HepG2 (cell line): ENCODE measurements around the gene COPS6. TPM values are rescaled to one million over a fixed set of nuclear protein-coding genes. Genes with fewer than 3 reads are reported as not detected.
A peak's percentile ranks its signal among the peaks of the same experiment; 100 is the strongest.

Experiments
- AKAP8 ChIP-seq: sonication (generic); formaldehyde crosslinking; IDR thresholded peaks from 2 replicates; pipeline ENCODE4 v1.5.1; 2020; ENCODE audit warnings: mild to moderate bottlenecking, missing genetic modification reagents
- CBFB ChIP-seq: sonication (generic); formaldehyde crosslinking; IDR thresholded peaks from 2 replicates; pipeline ENCODE4 v1.4.0; 2020; ENCODE audit warnings: missing genetic modification reagents
- MIER2 ChIP-seq: IDR thresholded peaks from 2 replicates; pipeline ENCODE4 v1.6.1; 2016; ENCODE audit warnings: missing biosample characterization, missing genetic modification reagents
- NAIF1 ChIP-seq: sonication (generic); formaldehyde crosslinking; IDR thresholded peaks from 2 replicates; pipeline ENCODE4 v1.5.0; 2020; ENCODE audit warnings: mild to moderate bottlenecking, missing genetic modification reagents, borderline replicate concordance
- NCOA1 ChIP-seq: sonication (generic); formaldehyde crosslinking; IDR thresholded peaks from 2 replicates; pipeline ENCODE4 v1.9.0; 2021; ENCODE audit warnings: missing genetic modification reagents
- REL ChIP-seq: sonication (generic); formaldehyde crosslinking; conservative IDR thresholded peaks from 2 replicates; pipeline ENCODE4 v1.8.0; 2022; ENCODE audit warnings: mild to moderate bottlenecking, missing genetic modification reagents, moderate library complexity
- RFX1 ChIP-seq: fragments of 450-650 bp; IDR thresholded peaks from 2 replicates; pipeline ENCODE4 v1.6.1; 2017
- RFXAP ChIP-seq: sonication (generic); formaldehyde crosslinking; IDR thresholded peaks from 2 replicates; pipeline ENCODE4 v1.4.0; 2020; ENCODE audit warnings: missing genetic modification reagents, borderline replicate concordance
- SCMH1 ChIP-seq: sonication (generic); formaldehyde crosslinking; IDR thresholded peaks from 2 replicates; pipeline ENCODE4 v1.9.0; 2021; ENCODE audit warnings: missing genetic modification reagents, mild to moderate bottlenecking, borderline replicate concordance
- SNRNP70 ChIP-seq: fragments of 200-400 bp; formaldehyde crosslinking; IDR thresholded peaks from 2 replicates; pipeline ENCODE4 v1.6.1; 2017; ENCODE audit warnings: mild to moderate bottlenecking, low read depth, low read length, moderate library complexity
- ZNF510 ChIP-seq: sonication (generic); formaldehyde crosslinking; IDR thresholded peaks from 2 replicates; pipeline ENCODE4 v1.4.0; 2020; ENCODE audit warnings: low read depth, mild to moderate bottlenecking, missing genetic modification reagents
- ZNF678 ChIP-seq: sonication (generic); formaldehyde crosslinking; IDR thresholded peaks from 2 replicates; pipeline ENCODE4 v1.4.0; 2020; ENCODE audit warnings: mild to moderate bottlenecking, missing genetic modification reagents
- polyA plus RNA-seq, 8 experiments: library from polyadenylated mRNA; depleted of rRNA in 3 of 8; stranded (reverse) in 7 of 8; unstranded in 1 of 8; fragments of >200 nt; fragmentation: Illumina TruSeq in 4 of 8; extraction: Trizol in 4 of 8; gene quantifications; 2 replicates each; pipeline versions ENCODE4 v1.2.1 to v1.2.3, GENCODE V29; 2011 to 2016; ENCODE audit warnings: low read depth in 4 of 8, missing spikeins in 1 of 8, mixed read lengths in 1 of 8; ENCODE audit not compliant: insufficient read depth in 1 of 8
- total RNA-seq, 5 experiments: library from RNA; depleted of rRNA; stranded (reverse); fragments of >200 nt; fragmentation: Illumina TruSeq; extraction: Trizol; gene quantifications; 2 replicates each; pipeline ENCODE4 v1.2.3, GENCODE V29; 2016; ENCODE audit warnings: low read depth in 1 of 5
- TF ChIP-seq, protein P1 (sequence below): sonication (generic); formaldehyde crosslinking; IDR thresholded peaks from 2 replicates; pipeline ENCODE4 v1.5.0; 2020; ENCODE audit warnings: mild to moderate bottlenecking, missing genetic modification reagents, borderline replicate concordance
- TF ChIP-seq, protein P2 (sequence below): sonication (generic); formaldehyde crosslinking; IDR thresholded peaks from 2 replicates; pipeline ENCODE4 v1.4.0; 2020; ENCODE audit warnings: missing genetic modification reagents
- TF ChIP-seq, protein P3 (sequence below): IDR thresholded peaks from 2 replicates; pipeline ENCODE4 v1.6.1; 2018; ENCODE audit warnings: missing genetic modification reagents
- TF ChIP-seq, protein P4 (sequence below): sonication (generic); formaldehyde crosslinking; IDR thresholded peaks from 2 replicates; pipeline ENCODE4 v1.4.0; 2020; ENCODE audit warnings: mild to moderate bottlenecking, missing genetic modification reagents
- TF ChIP-seq, protein P5 (sequence below): sonication (generic); formaldehyde crosslinking; IDR thresholded peaks from 2 replicates; pipeline ENCODE4 v1.8.0; 2022; ENCODE audit warnings: mild to moderate bottlenecking, missing genetic modification reagents, moderate library complexity
- TF ChIP-seq, protein P6 (sequence below): IDR thresholded peaks from 2 replicates; pipeline ENCODE4 v1.6.1; 2016; ENCODE audit warnings: missing compliant biosample characterization, missing genetic modification reagents, borderline replicate concordance
- TF ChIP-seq, protein P7 (sequence below): IDR thresholded peaks from 2 replicates; pipeline ENCODE4 v1.6.1; 2016

The COPS6 gene
- total and polyA plus RNA-seq, 2 of the 13 experiments (the other 11 are each of a cell fraction or from before 2014, with no cell fraction given) = 33.4 to 117 TPM

DNA sequence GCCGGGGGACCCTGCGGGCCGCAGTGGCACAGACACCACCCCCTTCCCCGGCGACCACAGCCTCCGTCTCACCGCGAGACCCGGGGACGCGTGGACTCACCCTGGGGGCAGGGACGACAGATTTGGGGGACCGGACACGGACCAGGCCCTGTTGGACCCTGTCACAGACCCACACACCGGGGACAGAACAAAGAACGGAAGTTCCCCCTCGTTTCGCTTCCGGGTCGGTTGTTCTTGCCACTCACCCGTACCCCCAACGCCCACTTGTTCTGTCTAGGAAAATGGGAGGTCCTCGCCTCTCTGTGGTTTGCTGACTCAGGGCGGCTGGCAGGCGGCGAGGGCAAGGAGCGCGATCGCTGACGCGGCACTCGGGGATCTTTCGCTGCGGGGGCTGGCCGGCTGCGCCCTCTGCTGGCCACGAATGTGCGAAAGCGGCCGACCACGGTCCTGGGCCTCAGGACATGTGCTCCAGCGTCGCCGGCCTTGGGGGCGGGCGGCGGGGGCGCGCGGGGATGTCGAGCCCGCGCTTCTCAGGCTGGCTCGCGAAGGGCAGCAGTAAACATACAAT lies 7.2 kb upstream of the COPS6 start, which contains the start of gene ZNF3 (continued):
- no peak for TF ChIP-seq SCMH1
- TF ChIP-seq, protein P1, sequence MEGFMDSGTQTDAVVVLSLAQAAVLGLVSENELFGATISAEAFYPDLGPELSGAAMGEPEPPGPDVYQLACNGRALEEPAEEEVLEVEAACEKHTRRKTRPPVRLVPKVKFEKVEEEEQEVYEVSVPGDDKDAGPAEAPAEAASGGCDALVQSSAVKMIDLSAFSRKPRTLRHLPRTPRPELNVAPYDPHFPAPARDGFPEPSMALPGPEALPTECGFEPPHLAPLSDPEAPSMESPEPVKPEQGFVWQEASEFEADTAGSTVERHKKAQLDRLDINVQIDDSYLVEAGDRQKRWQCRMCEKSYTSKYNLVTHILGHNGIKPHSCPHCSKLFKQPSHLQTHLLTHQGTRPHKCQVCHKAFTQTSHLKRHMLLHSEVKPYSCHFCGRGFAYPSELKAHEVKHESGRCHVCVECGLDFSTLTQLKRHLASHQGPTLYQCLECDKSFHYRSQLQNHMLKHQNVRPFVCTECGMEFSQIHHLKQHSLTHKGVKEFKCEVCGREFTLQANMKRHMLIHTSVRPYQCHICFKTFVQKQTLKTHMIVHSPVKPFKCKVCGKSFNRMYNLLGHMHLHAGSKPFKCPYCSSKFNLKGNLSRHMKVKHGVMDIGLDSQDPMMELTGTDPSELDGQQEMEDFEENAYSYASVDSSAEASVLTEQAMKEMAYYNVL (CRISPR knock-in tag) = peak; percentile 81
- peak; percentile 71; the same call in 1 of the 2 replicates for TF ChIP-seq MIER2 (CRISPR knock-in tag)
- TF ChIP-seq NAIF1 (CRISPR knock-in tag) = peak; percentile 83
- TF ChIP-seq RFX1 = no peak
- TF ChIP-seq, protein P2, sequence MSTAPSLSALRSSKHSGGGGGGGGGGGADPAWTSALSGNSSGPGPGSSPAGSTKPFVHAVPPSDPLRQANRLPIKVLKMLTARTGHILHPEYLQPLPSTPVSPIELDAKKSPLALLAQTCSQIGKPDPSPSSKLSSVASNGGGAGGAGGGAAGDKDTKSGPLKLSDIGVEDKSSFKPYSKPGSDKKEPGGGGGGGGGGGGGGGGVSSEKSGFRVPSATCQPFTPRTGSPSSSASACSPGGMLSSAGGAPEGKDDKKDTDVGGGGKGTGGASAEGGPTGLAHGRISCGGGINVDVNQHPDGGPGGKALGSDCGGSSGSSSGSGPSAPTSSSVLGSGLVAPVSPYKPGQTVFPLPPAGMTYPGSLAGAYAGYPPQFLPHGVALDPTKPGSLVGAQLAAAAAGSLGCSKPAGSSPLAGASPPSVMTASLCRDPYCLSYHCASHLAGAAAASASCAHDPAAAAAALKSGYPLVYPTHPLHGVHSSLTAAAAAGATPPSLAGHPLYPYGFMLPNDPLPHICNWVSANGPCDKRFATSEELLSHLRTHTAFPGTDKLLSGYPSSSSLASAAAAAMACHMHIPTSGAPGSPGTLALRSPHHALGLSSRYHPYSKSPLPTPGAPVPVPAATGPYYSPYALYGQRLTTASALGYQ = no peak
- TF ChIP-seq NCOA1 (CRISPR knock-in tag) = peak; percentile 85
- peak; percentile 41; the same call in 1 of the 2 replicates for TF ChIP-seq ZNF510 (CRISPR knock-in tag)
- peak; percentile 84; the same call in 1 of the 2 replicates for TF ChIP-seq REL (CRISPR knock-in tag)
- TF ChIP-seq, protein P3, sequence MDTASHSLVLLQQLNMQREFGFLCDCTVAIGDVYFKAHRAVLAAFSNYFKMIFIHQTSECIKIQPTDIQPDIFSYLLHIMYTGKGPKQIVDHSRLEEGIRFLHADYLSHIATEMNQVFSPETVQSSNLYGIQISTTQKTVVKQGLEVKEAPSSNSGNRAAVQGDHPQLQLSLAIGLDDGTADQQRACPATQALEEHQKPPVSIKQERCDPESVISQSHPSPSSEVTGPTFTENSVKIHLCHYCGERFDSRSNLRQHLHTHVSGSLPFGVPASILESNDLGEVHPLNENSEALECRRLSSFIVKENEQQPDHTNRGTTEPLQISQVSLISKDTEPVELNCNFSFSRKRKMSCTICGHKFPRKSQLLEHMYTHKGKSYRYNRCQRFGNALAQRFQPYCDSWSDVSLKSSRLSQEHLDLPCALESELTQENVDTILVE (CRISPR knock-in tag) = peak; percentile 97
- TF ChIP-seq RFXAP = peak; percentile 84
- peak; percentile 78 for TF ChIP-seq CBFB
- TF ChIP-seq ZNF678 (CRISPR knock-in tag) = no peak
- no peak; the same call in 1 of the 2 replicates for TF ChIP-seq AKAP8 (CRISPR knock-in tag)
- TF ChIP-seq, protein P4, sequence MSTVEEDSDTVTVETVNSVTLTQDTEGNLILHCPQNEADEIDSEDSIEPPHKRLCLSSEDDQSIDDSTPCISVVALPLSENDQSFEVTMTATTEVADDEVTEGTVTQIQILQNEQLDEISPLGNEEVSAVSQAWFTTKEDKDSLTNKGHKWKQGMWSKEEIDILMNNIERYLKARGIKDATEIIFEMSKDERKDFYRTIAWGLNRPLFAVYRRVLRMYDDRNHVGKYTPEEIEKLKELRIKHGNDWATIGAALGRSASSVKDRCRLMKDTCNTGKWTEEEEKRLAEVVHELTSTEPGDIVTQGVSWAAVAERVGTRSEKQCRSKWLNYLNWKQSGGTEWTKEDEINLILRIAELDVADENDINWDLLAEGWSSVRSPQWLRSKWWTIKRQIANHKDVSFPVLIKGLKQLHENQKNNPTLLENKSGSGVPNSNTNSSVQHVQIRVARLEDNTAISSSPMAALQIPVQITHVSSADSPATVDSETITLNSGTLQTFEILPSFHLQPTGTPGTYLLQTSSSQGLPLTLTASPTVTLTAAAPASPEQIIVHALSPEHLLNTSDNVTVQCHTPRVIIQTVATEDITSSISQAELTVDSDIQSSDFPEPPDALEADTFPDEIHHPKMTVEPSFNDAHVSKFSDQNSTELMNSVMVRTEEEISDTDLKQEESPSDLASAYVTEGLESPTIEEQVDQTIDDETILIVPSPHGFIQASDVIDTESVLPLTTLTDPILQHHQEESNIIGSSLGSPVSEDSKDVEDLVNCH = no peak
- TF ChIP-seq, protein P5, sequence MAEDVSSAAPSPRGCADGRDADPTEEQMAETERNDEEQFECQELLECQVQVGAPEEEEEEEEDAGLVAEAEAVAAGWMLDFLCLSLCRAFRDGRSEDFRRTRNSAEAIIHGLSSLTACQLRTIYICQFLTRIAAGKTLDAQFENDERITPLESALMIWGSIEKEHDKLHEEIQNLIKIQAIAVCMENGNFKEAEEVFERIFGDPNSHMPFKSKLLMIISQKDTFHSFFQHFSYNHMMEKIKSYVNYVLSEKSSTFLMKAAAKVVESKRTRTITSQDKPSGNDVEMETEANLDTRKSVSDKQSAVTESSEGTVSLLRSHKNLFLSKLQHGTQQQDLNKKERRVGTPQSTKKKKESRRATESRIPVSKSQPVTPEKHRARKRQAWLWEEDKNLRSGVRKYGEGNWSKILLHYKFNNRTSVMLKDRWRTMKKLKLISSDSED (CRISPR knock-in tag) = no peak
- TF ChIP-seq, protein P6, sequence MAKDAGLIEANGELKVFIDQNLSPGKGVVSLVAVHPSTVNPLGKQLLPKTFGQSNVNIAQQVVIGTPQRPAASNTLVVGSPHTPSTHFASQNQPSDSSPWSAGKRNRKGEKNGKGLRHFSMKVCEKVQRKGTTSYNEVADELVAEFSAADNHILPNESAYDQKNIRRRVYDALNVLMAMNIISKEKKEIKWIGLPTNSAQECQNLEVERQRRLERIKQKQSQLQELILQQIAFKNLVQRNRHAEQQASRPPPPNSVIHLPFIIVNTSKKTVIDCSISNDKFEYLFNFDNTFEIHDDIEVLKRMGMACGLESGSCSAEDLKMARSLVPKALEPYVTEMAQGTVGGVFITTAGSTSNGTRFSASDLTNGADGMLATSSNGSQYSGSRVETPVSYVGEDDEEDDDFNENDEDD = peak; percentile 94
- TF ChIP-seq, protein P7, sequence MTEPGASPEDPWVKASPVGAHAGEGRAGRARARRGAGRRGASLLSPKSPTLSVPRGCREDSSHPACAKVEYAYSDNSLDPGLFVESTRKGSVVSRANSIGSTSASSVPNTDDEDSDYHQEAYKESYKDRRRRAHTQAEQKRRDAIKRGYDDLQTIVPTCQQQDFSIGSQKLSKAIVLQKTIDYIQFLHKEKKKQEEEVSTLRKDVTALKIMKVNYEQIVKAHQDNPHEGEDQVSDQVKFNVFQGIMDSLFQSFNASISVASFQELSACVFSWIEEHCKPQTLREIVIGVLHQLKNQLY (CRISPR knock-in tag) = peak; percentile 70; the same call in 1 of the 2 replicates
- no peak for TF ChIP-seq SNRNP70
